ENCODE data around the gene MPZL1.

The MPZL1 gene

GRCh38 chr1:167697667-167698141 is 24.1 kb upstream of the MPZL1 start:
- no peaks in the 10 kb centered on the region for H3K27me3 ChIP-seq (ENCODE audit: control insufficient read depth, insufficient read depth, low read length)
- H3K9ac ChIP-seq (ENCODE audit: low read length) = no peak overlapping the region
- no peaks in the 10 kb centered on the region for H3K36me3 ChIP-seq (ENCODE audit: control insufficient read depth, insufficient read depth, low read length)

GRCh38 chr1:167698313-167698712 is 23.5 kb upstream of the MPZL1 start:
- H3K27me3 ChIP-seq (ENCODE audit: control insufficient read depth, insufficient read depth, low read length) = no peaks in the 10 kb centered on the region
- no peak overlapping the region for H3K9ac ChIP-seq (ENCODE audit: low read length)
- no peak overlapping the region for H3K4me3 ChIP-seq (ENCODE audit: low read length)
- no peaks in the 10 kb centered on the region for H3K9me3 ChIP-seq (ENCODE audit: control insufficient read depth, low read length)
- H3K36me3 ChIP-seq (ENCODE audit: control insufficient read depth, insufficient read depth, low read length) = no peaks in the 10 kb centered on the region
- H3K4me1 ChIP-seq (ENCODE audit: control insufficient read depth, insufficient read depth, low read length) = no peaks in the 10 kb centered on the region

More at GRCh38 chr1:167697667-167698141, 24.1 kb upstream of the MPZL1 start:
- H3K9me3 ChIP-seq (ENCODE audit: control insufficient read depth, low read length) = no peaks in the 10 kb centered on the region
- H3K4me1 ChIP-seq (ENCODE audit: control insufficient read depth, insufficient read depth, low read length) = no peaks in the 10 kb centered on the region
- H3K4me3 ChIP-seq (ENCODE audit: low read length) = no peak overlapping the region

DNA sequence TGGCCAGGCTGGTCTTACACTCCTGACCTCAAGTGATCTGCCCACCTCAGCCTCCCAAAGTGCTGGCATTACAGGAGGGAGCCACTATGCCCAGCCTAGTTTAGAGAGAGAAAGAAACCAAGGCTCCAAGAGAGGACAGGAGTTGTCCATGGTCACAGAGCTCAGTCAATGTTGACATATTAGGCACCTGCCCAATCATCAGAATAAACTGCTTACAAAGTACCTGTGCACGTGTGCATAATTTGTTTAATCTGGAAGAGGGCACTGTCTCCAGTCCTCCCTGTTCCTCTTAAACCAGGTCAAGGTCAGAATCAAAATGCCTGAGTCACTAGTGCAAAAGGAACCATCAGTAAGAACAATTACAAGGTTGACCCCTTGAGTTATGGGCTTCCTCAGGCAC is 20.3 kb upstream of the MPZL1 start:
- Histone ChIP-seq H3K4me1 (ENCODE audit: control insufficient read depth, insufficient read depth, low read length) (no peaks in the 10 kb centered on the region), H3K9ac (ENCODE audit: low read length) (no peak overlapping the region), H3K36me3 (ENCODE audit: control insufficient read depth, insufficient read depth, low read length) (no peaks in the 10 kb centered on the region), H3K27me3 (ENCODE audit: control insufficient read depth, insufficient read depth, low read length) (no peaks in the 10 kb centered on the region), H3K9me3 (ENCODE audit: control insufficient read depth, low read length) (no peaks in the 10 kb centered on the region), H3K4me3 (ENCODE audit: low read length) (no peak overlapping the region)

GRCh38 chr1:167703557-167703956 is 18.2 kb upstream of the MPZL1 start:
- Histone ChIP-seq H3K36me3 (ENCODE audit: control insufficient read depth, insufficient read depth, low read length) (no peaks in the 10 kb centered on the region), H3K27me3 (ENCODE audit: control insufficient read depth, insufficient read depth, low read length) (no peaks in the 10 kb centered on the region), H3K9me3 (ENCODE audit: control insufficient read depth, low read length) (no peaks in the 10 kb centered on the region), H3K4me1 (ENCODE audit: control insufficient read depth, insufficient read depth, low read length) (no peaks in the 10 kb centered on the region), H3K9ac (ENCODE audit: low read length) (no peak overlapping the region), H3K4me3 (ENCODE audit: low read length) (no peak overlapping the region)

- Histone ChIP-seq H3K36me3 (ENCODE audit: control insufficient read depth, insufficient read depth, low read length) (no peaks in the 10 kb centered on the region), H3K9ac (ENCODE audit: low read length) (no peak overlapping the region), H3K4me1 (ENCODE audit: control insufficient read depth, insufficient read depth, low read length) (no peaks in the 10 kb centered on the region), H3K4me3 (ENCODE audit: low read length) (no peak overlapping the region), H3K9me3 (ENCODE audit: control insufficient read depth, low read length) (no peaks in the 10 kb centered on the region), H3K27me3 (ENCODE audit: control insufficient read depth, insufficient read depth, low read length) (no peaks in the 10 kb centered on the region)
These were observed 17.1 kb upstream of the MPZL1 start for GRCh38 chr1:167704715-167705114.

GRCh38 chr1:167705250-167705649 is 16.5 kb upstream of the MPZL1 start:
- Histone ChIP-seq H3K9me3 (ENCODE audit: control insufficient read depth, low read length) (no peaks in the 10 kb centered on the region), H3K27me3 (ENCODE audit: control insufficient read depth, insufficient read depth, low read length) (no peaks in the 10 kb centered on the region), H3K4me3 (ENCODE audit: low read length) (no peak overlapping the region), H3K36me3 (ENCODE audit: control insufficient read depth, insufficient read depth, low read length) (no peaks in the 10 kb centered on the region), H3K9ac (ENCODE audit: low read length) (no peak overlapping the region), H3K4me1 (ENCODE audit: control insufficient read depth, insufficient read depth, low read length) (no peaks in the 10 kb centered on the region)

DNA sequence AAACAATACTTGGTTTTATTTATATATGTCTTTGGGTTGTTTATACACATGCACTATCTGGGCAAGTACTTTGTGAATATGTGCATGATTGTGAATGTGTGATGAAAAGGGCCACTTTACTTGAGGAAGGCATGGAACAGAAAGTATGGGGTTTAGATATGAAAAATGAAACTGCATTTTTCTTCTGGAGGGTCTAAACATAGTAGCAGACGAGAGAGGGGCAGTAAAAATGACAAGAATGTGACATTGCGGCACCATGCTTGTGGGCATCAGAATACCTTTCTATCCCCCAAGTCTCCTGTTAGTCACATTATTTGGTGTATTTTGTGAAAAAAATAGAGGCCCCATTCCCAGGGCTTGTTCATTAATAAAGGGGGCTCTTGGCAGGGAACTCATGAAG is 15.4 kb upstream of the MPZL1 start:
- no peaks in the 10 kb centered on the region for H3K36me3 ChIP-seq (ENCODE audit: control insufficient read depth, insufficient read depth, low read length)
- H3K9me3 ChIP-seq (ENCODE audit: control insufficient read depth, low read length) = no peaks in the 10 kb centered on the region
- H3K9ac ChIP-seq (ENCODE audit: low read length) = no peak overlapping the region
- H3K4me3 ChIP-seq (ENCODE audit: low read length) = no peak overlapping the region
- no peaks in the 10 kb centered on the region for H3K27me3 ChIP-seq (ENCODE audit: control insufficient read depth, insufficient read depth, low read length)
- no peaks in the 10 kb centered on the region for H3K4me1 ChIP-seq (ENCODE audit: control insufficient read depth, insufficient read depth, low read length)

GRCh38 chr1:167706931-167707877 is 14.6 kb upstream of the MPZL1 start:
- H3K9me3 ChIP-seq (ENCODE audit: control insufficient read depth, low read length) = no peaks in the 10 kb centered on the region
- no peaks in the 10 kb centered on the region for H3K27me3 ChIP-seq (ENCODE audit: control insufficient read depth, insufficient read depth, low read length)
- H3K9ac ChIP-seq (ENCODE audit: low read length) = no peak overlapping the region
- H3K4me3 ChIP-seq (ENCODE audit: low read length) = no peak overlapping the region
- H3K36me3 ChIP-seq (ENCODE audit: control insufficient read depth, insufficient read depth, low read length) = no peaks in the 10 kb centered on the region
- no peaks in the 10 kb centered on the region for H3K4me1 ChIP-seq (ENCODE audit: control insufficient read depth, insufficient read depth, low read length)

- no peaks in the 10 kb centered on the region for H3K4me1 ChIP-seq (ENCODE audit: control insufficient read depth, insufficient read depth, low read length)
- H3K9me3 ChIP-seq (ENCODE audit: control insufficient read depth, low read length) = no peaks in the 10 kb centered on the region
- no peaks in the 10 kb centered on the region for H3K27me3 ChIP-seq (ENCODE audit: control insufficient read depth, insufficient read depth, low read length)
These were observed 13.8 kb upstream of the MPZL1 start for GRCh38 chr1:167707942-167708341.

DNA sequence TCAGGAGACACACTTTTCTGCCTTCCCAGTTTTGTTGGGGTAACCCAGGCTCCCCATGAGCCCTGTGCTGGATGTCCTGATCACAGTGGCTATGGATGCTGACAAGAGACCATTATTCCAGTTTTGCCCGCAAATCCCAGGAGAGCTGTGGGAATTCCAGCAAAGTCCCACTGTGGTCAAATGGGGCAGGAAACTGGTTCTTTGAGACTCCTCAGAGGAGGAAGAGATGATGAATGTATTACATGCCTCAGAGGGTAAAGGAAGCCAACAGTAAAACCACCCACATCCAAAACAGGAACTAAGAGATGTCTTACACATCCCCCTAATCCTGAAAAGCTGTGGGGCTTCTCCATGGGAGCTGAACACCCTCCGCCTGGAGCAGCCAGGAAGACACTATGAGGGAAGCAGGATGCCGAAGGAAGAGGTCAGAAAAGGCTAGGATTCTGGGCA is 12.8 kb upstream of the MPZL1 start:
- Histone ChIP-seq H3K4me3 (ENCODE audit: low read length) (no peak overlapping the region), H3K9me3 (ENCODE audit: control insufficient read depth, low read length) (no peaks in the 10 kb centered on the region), H3K36me3 (ENCODE audit: control insufficient read depth, insufficient read depth, low read length) (no peaks in the 10 kb centered on the region), H3K9ac (ENCODE audit: low read length) (no peak overlapping the region), H3K27me3 (ENCODE audit: control insufficient read depth, insufficient read depth, low read length) (no peaks in the 10 kb centered on the region), H3K4me1 (ENCODE audit: control insufficient read depth, insufficient read depth, low read length) (peaks cover 6% of the 10 kb centered on the region)

More at GRCh38 chr1:167707942-167708341, 13.8 kb upstream of the MPZL1 start:
- no peak overlapping the region for H3K9ac ChIP-seq (ENCODE audit: low read length)
- no peaks in the 10 kb centered on the region for H3K36me3 ChIP-seq (ENCODE audit: control insufficient read depth, insufficient read depth, low read length)
- H3K4me3 ChIP-seq (ENCODE audit: low read length) = no peak overlapping the region

DNA sequence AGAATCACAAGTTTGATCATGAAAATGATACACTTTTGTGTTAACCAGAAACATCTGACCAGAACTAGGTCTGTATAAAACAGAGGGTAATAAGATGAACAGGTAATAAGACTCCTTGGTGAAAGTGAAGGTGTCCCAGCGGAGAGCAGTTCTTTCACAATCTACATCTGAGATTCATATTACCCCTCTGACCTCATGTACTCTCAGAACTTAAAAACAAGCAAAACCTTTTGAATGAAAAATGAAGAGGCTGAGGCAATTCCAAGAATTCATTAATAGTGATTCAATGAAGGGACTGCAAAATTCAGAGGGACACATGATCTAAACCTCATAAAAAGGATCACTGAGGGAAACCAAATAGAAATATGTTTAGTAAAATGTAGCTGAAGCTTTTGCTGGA is 10.9 kb upstream of the MPZL1 start:
- no peak overlapping the region for H3K9ac ChIP-seq (ENCODE audit: low read length)
- no peaks in the 10 kb centered on the region for H3K36me3 ChIP-seq (ENCODE audit: control insufficient read depth, insufficient read depth, low read length)
- peaks cover 13% of the 10 kb centered on the region for H3K4me1 ChIP-seq (ENCODE audit: control insufficient read depth, insufficient read depth, low read length)
- H3K27me3 ChIP-seq (ENCODE audit: control insufficient read depth, insufficient read depth, low read length) = no peaks in the 10 kb centered on the region
- H3K9me3 ChIP-seq (ENCODE audit: control insufficient read depth, low read length) = no peaks in the 10 kb centered on the region
- H3K4me3 ChIP-seq (ENCODE audit: low read length) = no peak overlapping the region

DNA sequence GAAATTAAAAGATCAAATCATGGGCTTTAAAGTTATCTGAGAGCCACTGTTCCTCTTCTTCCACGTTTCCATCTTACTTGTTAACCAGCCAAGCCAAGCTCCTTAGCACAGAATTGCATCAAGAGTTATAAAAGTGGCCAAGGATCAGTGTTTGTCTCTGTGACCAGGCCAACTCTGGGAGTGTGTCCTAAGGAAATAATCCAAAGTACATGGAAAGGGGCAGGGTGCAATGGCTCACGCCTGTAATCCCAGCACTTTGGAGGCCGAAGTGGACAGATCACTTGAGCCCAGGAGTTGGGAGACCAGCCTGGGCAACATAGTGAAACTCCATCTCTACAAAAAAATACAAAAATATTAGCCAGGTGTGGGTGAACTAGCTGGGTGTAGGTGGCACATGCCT is 10.0 kb upstream of the MPZL1 start:
- no peaks in the 10 kb centered on the region for H3K27me3 ChIP-seq (ENCODE audit: control insufficient read depth, insufficient read depth, low read length)
- H3K4me3 ChIP-seq (ENCODE audit: low read length) = no peak overlapping the region
- peaks cover 13% of the 10 kb centered on the region for H3K4me1 ChIP-seq (ENCODE audit: control insufficient read depth, insufficient read depth, low read length)
- no peak overlapping the region for H3K9ac ChIP-seq (ENCODE audit: low read length)
- no peaks in the 10 kb centered on the region for H3K36me3 ChIP-seq (ENCODE audit: control insufficient read depth, insufficient read depth, low read length)
- no peaks in the 10 kb centered on the region for H3K9me3 ChIP-seq (ENCODE audit: control insufficient read depth, low read length)
